HepG2 (cell line): ENCODE results near the gene GPBP1. TPM values are rescaled to one million over a fixed set of nuclear protein-coding genes. Genes with fewer than 3 reads are reported as not detected.

Source experiments
- FOXA1 ChIP-seq, 2 experiments: fragments of 450-650 bp in 1 of 2; sonication (generic) in 1 of 2; formaldehyde crosslinking in 1 of 2; IDR thresholded peaks; 2 replicates each; pipeline versions ENCODE4 v1.4.0 to v1.6.1; 2016 to 2020; ENCODE audit warnings: missing genetic modification reagents in 1 of 2
- HDAC6 ChIP-seq: fragments of 200-600 bp; sonication (generic); IDR thresholded peaks from 2 replicates; pipeline ENCODE4 v1.7.0; 2017; ENCODE audit warnings: mild to moderate bottlenecking, antibody characterized with exemption, low read length, low read depth
- JARID2 ChIP-seq: sonication (generic); formaldehyde crosslinking; IDR thresholded peaks from 2 replicates; pipeline ENCODE4 v1.8.1; 2023; ENCODE audit warnings: missing genetic modification reagents, inconsistent platforms; ENCODE audit not compliant: insufficient replicate concordance
- KLF6 ChIP-seq: IDR thresholded peaks from 2 replicates; pipeline ENCODE4 v1.8.0; 2016; ENCODE audit warnings: missing biosample characterization, missing genetic modification reagents
- MIER3 ChIP-seq: IDR thresholded peaks from 2 replicates; pipeline ENCODE4 v1.6.1; 2016; ENCODE audit warnings: missing compliant biosample characterization, borderline replicate concordance
- MYC ChIP-seq: sonication (generic); formaldehyde crosslinking; IDR thresholded peaks from 2 replicates; pipeline ENCODE4 v1.9.0; 2021; ENCODE audit warnings: missing genetic modification reagents, borderline replicate concordance
- NFIC ChIP-seq: IDR thresholded peaks from 2 replicates; pipeline ENCODE4 v1.6.1; 2012; ENCODE audit warnings: mild to moderate bottlenecking, low read length, inconsistent platforms
- PHF20 ChIP-seq: sonication (generic); formaldehyde crosslinking; IDR thresholded peaks from 2 replicates; pipeline ENCODE4 v1.5.0; 2020; ENCODE audit warnings: mild to moderate bottlenecking, missing genetic modification reagents
- RERE ChIP-seq: IDR thresholded peaks from 2 replicates; pipeline ENCODE4 v1.6.1; 2016; ENCODE audit warnings: low read depth, missing genetic modification reagents, missing compliant biosample characterization
- ZBTB3 ChIP-seq: sonication (generic); formaldehyde crosslinking; IDR thresholded peaks from 2 replicates; pipeline ENCODE4 v1.4.0; 2020; ENCODE audit warnings: low read depth, mild to moderate bottlenecking, moderate library complexity, missing genetic modification reagents, borderline replicate concordance
- ZFP90 ChIP-seq: sonication (generic); formaldehyde crosslinking; IDR thresholded peaks from 2 replicates; pipeline ENCODE4 v1.8.0; 2022; ENCODE audit warnings: missing genetic modification reagents, mild to moderate bottlenecking, inconsistent platforms, borderline replicate concordance
- ZNF691 ChIP-seq: sonication (generic); formaldehyde crosslinking; IDR thresholded peaks from 2 replicates; pipeline ENCODE4 v1.4.0; 2020; ENCODE audit warnings: missing genetic modification reagents, low read depth, mild to moderate bottlenecking, borderline replicate concordance
- ZNF780A ChIP-seq: sonication (generic); formaldehyde crosslinking; IDR thresholded peaks from 2 replicates; pipeline ENCODE4 v1.8.0; 2022; ENCODE audit warnings: mild to moderate bottlenecking, missing genetic modification reagents, moderate library complexity
- ZNF841 ChIP-seq: sonication (generic); formaldehyde crosslinking; IDR thresholded peaks from 2 replicates; pipeline ENCODE4 v1.8.1; 2023; ENCODE audit warnings: missing genetic modification reagents, borderline replicate concordance
- polyA plus RNA-seq, 8 experiments: library from polyadenylated mRNA; depleted of rRNA in 3 of 8; stranded (reverse) in 7 of 8; unstranded in 1 of 8; fragments of >200 nt; fragmentation: Illumina TruSeq in 4 of 8; extraction: Trizol in 4 of 8; gene quantifications; 2 replicates each; pipeline versions ENCODE4 v1.2.1 to v1.2.3, GENCODE V29; 2011 to 2016; ENCODE audit warnings: low read depth in 4 of 8, missing spikeins in 1 of 8, mixed read lengths in 1 of 8; ENCODE audit not compliant: insufficient read depth in 1 of 8
- total RNA-seq, 5 experiments: library from RNA; depleted of rRNA; stranded (reverse); fragments of >200 nt; fragmentation: Illumina TruSeq; extraction: Trizol; gene quantifications; 2 replicates each; pipeline ENCODE4 v1.2.3, GENCODE V29; 2016; ENCODE audit warnings: low read depth in 1 of 5
- TF ChIP-seq, protein P1 (sequence below): IDR thresholded peaks from 2 replicates; pipeline ENCODE4 v1.6.1; 2012; ENCODE audit warnings: low read length, improper control_type of control experiment
- TF ChIP-seq, protein P2 (sequence below): sonication (generic); formaldehyde crosslinking; IDR thresholded peaks from 2 replicates; pipeline ENCODE4 v1.5.0; 2020; ENCODE audit warnings: mild to moderate bottlenecking, missing genetic modification reagents, borderline replicate concordance

Gene GPBP1
- total and polyA plus RNA-seq, 2 of the 13 experiments (the other 11 are each of a cell fraction or from before 2014, with no cell fraction given): 27.1 to 72.2 TPM

GRCh38 chr5:57173319-57174127 is at the start of gene GPBP1 (continued):
- TF ChIP-seq, protein P1, sequence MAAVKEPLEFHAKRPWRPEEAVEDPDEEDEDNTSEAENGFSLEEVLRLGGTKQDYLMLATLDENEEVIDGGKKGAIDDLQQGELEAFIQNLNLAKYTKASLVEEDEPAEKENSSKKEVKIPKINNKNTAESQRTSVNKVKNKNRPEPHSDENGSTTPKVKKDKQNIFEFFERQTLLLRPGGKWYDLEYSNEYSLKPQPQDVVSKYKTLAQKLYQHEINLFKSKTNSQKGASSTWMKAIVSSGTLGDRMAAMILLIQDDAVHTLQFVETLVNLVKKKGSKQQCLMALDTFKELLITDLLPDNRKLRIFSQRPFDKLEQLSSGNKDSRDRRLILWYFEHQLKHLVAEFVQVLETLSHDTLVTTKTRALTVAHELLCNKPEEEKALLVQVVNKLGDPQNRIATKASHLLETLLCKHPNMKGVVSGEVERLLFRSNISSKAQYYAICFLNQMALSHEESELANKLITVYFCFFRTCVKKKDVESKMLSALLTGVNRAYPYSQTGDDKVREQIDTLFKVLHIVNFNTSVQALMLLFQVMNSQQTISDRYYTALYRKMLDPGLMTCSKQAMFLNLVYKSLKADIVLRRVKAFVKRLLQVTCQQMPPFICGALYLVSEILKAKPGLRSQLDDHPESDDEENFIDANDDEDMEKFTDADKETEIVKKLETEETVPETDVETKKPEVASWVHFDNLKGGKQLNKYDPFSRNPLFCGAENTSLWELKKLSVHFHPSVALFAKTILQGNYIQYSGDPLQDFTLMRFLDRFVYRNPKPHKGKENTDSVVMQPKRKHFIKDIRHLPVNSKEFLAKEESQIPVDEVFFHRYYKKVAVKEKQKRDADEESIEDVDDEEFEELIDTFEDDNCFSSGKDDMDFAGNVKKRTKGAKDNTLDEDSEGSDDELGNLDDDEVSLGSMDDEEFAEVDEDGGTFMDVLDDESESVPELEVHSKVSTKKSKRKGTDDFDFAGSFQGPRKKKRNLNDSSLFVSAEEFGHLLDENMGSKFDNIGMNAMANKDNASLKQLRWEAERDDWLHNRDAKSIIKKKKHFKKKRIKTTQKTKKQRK: no peak
- TF ChIP-seq MYC (CRISPR knock-in tag) (peak; percentile 66; the same call in 1 of the 2 replicates), KLF6 (CRISPR knock-in tag) (peak; percentile 36; the same call in 1 of the 2 replicates), MIER3 (peak; percentile 14; the same call in 1 of the 2 replicates), ZNF780A (CRISPR knock-in tag) (no peak), ZNF691 (no peak), ZFP90 (CRISPR knock-in tag) (peak; percentile 32; the same call in 1 of the 2 replicates), PHF20 (no peak; the same call in 1 of the 2 replicates), HDAC6 (no peak), RERE (peak; percentile 6; the same call in 1 of the 2 replicates), JARID2 (no peak), FOXA1 (IDR thresholded peaks at IDR 0.05) (no peak), FOXA1 (CRISPR knock-in tag; IDR thresholded peaks at IDR 0.05) (0 out of 2 replicates have a peak, but pooled peaks have one; percentile 10), ZNF841 (CRISPR knock-in tag) (no peak), NFIC (no peak), ZBTB3 (no peak)
- TF ChIP-seq, protein P2, sequence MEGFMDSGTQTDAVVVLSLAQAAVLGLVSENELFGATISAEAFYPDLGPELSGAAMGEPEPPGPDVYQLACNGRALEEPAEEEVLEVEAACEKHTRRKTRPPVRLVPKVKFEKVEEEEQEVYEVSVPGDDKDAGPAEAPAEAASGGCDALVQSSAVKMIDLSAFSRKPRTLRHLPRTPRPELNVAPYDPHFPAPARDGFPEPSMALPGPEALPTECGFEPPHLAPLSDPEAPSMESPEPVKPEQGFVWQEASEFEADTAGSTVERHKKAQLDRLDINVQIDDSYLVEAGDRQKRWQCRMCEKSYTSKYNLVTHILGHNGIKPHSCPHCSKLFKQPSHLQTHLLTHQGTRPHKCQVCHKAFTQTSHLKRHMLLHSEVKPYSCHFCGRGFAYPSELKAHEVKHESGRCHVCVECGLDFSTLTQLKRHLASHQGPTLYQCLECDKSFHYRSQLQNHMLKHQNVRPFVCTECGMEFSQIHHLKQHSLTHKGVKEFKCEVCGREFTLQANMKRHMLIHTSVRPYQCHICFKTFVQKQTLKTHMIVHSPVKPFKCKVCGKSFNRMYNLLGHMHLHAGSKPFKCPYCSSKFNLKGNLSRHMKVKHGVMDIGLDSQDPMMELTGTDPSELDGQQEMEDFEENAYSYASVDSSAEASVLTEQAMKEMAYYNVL (CRISPR knock-in tag): no peak
